GM12878 (cell line): ENCODE measurements around the gene HMCN2.

Source experiments
- BHLHE40 ChIP-seq, 2 experiments: fragments of 450-650 bp in 1 of 2; IDR thresholded peaks; 2 replicates each; pipeline ENCODE4 v1.6.1; 2011 to 2017; ENCODE audit warnings: low read depth in 2 of 2, borderline replicate concordance in 1 of 2, improper control_type of control experiment in 1 of 2, low read length in 1 of 2, mild to moderate bottlenecking in 1 of 2
- FOXM1 ChIP-seq: IDR thresholded peaks from 2 replicates; pipeline ENCODE4 v1.6.1; 2012; ENCODE audit warnings: low read depth, mild to moderate bottlenecking, inconsistent platforms, low read length, moderate library complexity
- POLR2AphosphoS5 ChIP-seq: IDR thresholded peaks from 2 replicates; pipeline ENCODE4 v1.6.1; 2011; ENCODE audit warnings: mild to moderate bottlenecking, low read length, inconsistent platforms
- RFX5 ChIP-seq: IDR thresholded peaks from 2 replicates; pipeline ENCODE4 v1.6.1; 2011; ENCODE audit warnings: low read depth, low read length, improper control_type of control experiment
- ZNF24 ChIP-seq: fragments of 450-650 bp; IDR thresholded peaks from 2 replicates; pipeline ENCODE4 v1.6.1; 2017; ENCODE audit warnings: antibody characterized with exemption, mild to moderate bottlenecking
- ZNF274 ChIP-seq: IDR thresholded peaks from one replicate; pipeline ENCODE4 v1.8.0; 2011; ENCODE audit not compliant: insufficient read length, insufficient read depth
- TF ChIP-seq, protein P1 (sequence below): fragments of 150-350 bp; IDR thresholded peaks from 2 replicates; pipeline ENCODE4 v1.6.1; 2016; ENCODE audit warnings: low read depth, low read length

DNA sequence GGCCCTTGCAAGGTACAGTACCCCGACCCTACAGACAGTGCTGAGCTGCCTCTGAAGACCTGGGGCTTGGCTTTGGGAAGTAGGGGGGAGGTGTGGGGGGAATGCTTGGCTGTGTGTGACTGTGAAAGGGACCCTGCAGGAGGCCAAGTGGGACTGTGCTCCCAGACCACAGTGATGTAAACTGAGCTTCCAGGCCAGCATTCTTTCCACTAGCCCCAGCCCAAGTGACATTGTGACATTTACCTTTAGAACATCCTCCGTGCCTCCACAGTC, 31.2 kb downstream of the HMCN2 start:
- TF ChIP-seq RFX5: no peak
- no peak for TF ChIP-seq POLR2AphosphoS5
- no peak for TF ChIP-seq ZNF24
- TF ChIP-seq BHLHE40 (IDR thresholded peaks at IDR 0.05; ENCODE audit: borderline replicate concordance in 1 of 2, low read depth in 2 of 2, low read length in 1 of 2): no peak
- TF ChIP-seq FOXM1: no peak
- TF ChIP-seq ZNF274: no peak
- TF ChIP-seq, protein P1, sequence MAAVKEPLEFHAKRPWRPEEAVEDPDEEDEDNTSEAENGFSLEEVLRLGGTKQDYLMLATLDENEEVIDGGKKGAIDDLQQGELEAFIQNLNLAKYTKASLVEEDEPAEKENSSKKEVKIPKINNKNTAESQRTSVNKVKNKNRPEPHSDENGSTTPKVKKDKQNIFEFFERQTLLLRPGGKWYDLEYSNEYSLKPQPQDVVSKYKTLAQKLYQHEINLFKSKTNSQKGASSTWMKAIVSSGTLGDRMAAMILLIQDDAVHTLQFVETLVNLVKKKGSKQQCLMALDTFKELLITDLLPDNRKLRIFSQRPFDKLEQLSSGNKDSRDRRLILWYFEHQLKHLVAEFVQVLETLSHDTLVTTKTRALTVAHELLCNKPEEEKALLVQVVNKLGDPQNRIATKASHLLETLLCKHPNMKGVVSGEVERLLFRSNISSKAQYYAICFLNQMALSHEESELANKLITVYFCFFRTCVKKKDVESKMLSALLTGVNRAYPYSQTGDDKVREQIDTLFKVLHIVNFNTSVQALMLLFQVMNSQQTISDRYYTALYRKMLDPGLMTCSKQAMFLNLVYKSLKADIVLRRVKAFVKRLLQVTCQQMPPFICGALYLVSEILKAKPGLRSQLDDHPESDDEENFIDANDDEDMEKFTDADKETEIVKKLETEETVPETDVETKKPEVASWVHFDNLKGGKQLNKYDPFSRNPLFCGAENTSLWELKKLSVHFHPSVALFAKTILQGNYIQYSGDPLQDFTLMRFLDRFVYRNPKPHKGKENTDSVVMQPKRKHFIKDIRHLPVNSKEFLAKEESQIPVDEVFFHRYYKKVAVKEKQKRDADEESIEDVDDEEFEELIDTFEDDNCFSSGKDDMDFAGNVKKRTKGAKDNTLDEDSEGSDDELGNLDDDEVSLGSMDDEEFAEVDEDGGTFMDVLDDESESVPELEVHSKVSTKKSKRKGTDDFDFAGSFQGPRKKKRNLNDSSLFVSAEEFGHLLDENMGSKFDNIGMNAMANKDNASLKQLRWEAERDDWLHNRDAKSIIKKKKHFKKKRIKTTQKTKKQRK: no peak
